Prostate gland (tissue), 2 donors: Measurements from ENCODE around the gene ANKRD30A.
"Not testable (repeated sequence)": the region's sequence is repeated elsewhere in the genome, so short reads cannot be mapped to it uniquely, and the experiment has no call there.

Source experiments
- CTCF ChIP-seq, 4 experiments: fragments of 200-600 bp in 2 of 4; fragments of 450-650 bp in 2 of 4; sonication (generic) in 2 of 4; IDR thresholded peaks; 1 replicate in 3 of 4; 2 replicates in 1 of 4; pipeline ENCODE4 v1.5.1; 2016 to 2019; ENCODE audit warnings: antibody characterized with exemption in 4 of 4, mild to moderate bottlenecking in 2 of 4, moderate library complexity in 2 of 4
- POLR2A ChIP-seq: fragments of 450-650 bp; IDR thresholded peaks from one replicate; pipeline ENCODE4 v1.6.1; 2016; ENCODE audit warnings: antibody characterized with exemption, mild to moderate bottlenecking
- POLR2AphosphoS5 ChIP-seq: sonication (generic); formaldehyde crosslinking; IDR thresholded peaks from one replicate; pipeline ENCODE4 v1.6.1; 2017; ENCODE audit warnings: antibody characterized with exemption

DNA sequence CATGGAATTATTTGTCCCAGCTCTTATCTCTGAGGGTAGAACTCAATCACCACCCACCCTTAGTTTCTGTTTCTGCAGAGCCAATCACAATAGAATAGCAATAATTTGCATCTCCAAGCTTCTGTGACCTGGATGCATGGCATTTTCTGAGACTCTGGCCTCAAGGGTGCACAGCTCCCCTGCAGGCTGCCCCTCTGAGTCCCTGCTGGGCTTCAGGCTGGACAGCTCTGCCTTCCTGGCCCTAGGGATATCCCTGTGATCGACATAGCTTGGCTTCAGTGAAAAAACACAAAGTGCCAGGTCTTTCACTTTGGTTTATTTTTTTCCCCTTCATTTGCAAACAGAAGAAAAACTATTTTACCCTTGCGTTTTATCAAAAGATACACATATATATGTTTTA, 275.4 kb downstream of the ANKRD30A start:
- TF ChIP-seq POLR2A; CTCF (IDR thresholded peaks at IDR 0.05); POLR2AphosphoS5: not testable (repeated sequence)
